HepG2 (cell line): Measurements from ENCODE around the gene SLC17A3. TPM values are rescaled to one million over a fixed set of nuclear protein-coding genes. Genes with fewer than 3 reads are reported as not detected.

Experiments
- CHD4 ChIP-seq: fragments of 200-600 bp; sonication (generic); IDR thresholded peaks from 2 replicates; pipeline ENCODE4 v1.7.0; 2017; ENCODE audit warnings: mild to moderate bottlenecking, low read length, borderline replicate concordance
- EHMT2 ChIP-seq: fragments of 200-600 bp; sonication (generic); IDR thresholded peaks from 2 replicates; pipeline ENCODE4 v1.7.0; 2017; ENCODE audit warnings: antibody characterized with exemption, low read depth, low read length, borderline replicate concordance
- ELF4 ChIP-seq: sonication (generic); formaldehyde crosslinking; IDR thresholded peaks from 2 replicates; pipeline ENCODE4 v1.5.0; 2020; ENCODE audit warnings: missing genetic modification reagents, mild to moderate bottlenecking, moderate library complexity, borderline replicate concordance
- HDAC6 ChIP-seq: fragments of 200-600 bp; sonication (generic); IDR thresholded peaks from 2 replicates; pipeline ENCODE4 v1.7.0; 2017; ENCODE audit warnings: mild to moderate bottlenecking, antibody characterized with exemption, low read length, low read depth
- MIXL1 ChIP-seq: IDR thresholded peaks from 2 replicates; pipeline ENCODE4 v1.6.1; 2016
- MYC ChIP-seq: sonication (generic); formaldehyde crosslinking; IDR thresholded peaks from 2 replicates; pipeline ENCODE4 v1.9.0; 2021; ENCODE audit warnings: missing genetic modification reagents, borderline replicate concordance
- POLR2AphosphoS5 ChIP-seq: IDR thresholded peaks from 2 replicates; pipeline ENCODE4 v1.6.1; 2012; ENCODE audit warnings: low read depth, low read length
- REPIN1 ChIP-seq: sonication (generic); formaldehyde crosslinking; IDR thresholded peaks from 2 replicates; pipeline ENCODE4 v1.8.0; 2022; ENCODE audit warnings: missing genetic modification reagents, low read depth, mild to moderate bottlenecking, borderline replicate concordance
- SIN3B ChIP-seq: fragments of 150-350 bp; IDR thresholded peaks from 2 replicates; pipeline ENCODE4 v1.6.1; 2014; ENCODE audit warnings: low read length
- SIX4 ChIP-seq: sonication (generic); formaldehyde crosslinking; IDR thresholded peaks from 2 replicates; pipeline ENCODE4 v1.4.0; 2020; ENCODE audit warnings: missing genetic modification reagents
- SOX6 ChIP-seq, 2 experiments: fragments of 450-650 bp in 1 of 2; sonication (generic) in 1 of 2; formaldehyde crosslinking in 1 of 2; IDR thresholded peaks; 2 replicates each; pipeline versions ENCODE4 v1.4.0 to v1.6.1; 2017 to 2020; ENCODE audit warnings: antibody characterized with exemption in 1 of 2, mild to moderate bottlenecking in 1 of 2, missing genetic modification reagents in 1 of 2
- ZNF605 ChIP-seq: sonication (generic); formaldehyde crosslinking; IDR thresholded peaks from 2 replicates; pipeline ENCODE4 v1.8.0; 2022; ENCODE audit warnings: mild to moderate bottlenecking, missing genetic modification reagents
- ZNF83 ChIP-seq: sonication (generic); formaldehyde crosslinking; IDR thresholded peaks from 2 replicates; pipeline ENCODE4 v1.4.0; 2020; ENCODE audit warnings: missing genetic modification reagents, mild to moderate bottlenecking, borderline replicate concordance
- polyA plus RNA-seq, 8 experiments: library from polyadenylated mRNA; depleted of rRNA in 3 of 8; stranded (reverse) in 7 of 8; unstranded in 1 of 8; fragments of >200 nt; fragmentation: Illumina TruSeq in 4 of 8; extraction: Trizol in 4 of 8; gene quantifications; 2 replicates each; pipeline versions ENCODE4 v1.2.1 to v1.2.3, GENCODE V29; 2011 to 2016; ENCODE audit warnings: low read depth in 4 of 8, missing spikeins in 1 of 8, mixed read lengths in 1 of 8; ENCODE audit not compliant: insufficient read depth in 1 of 8
- total RNA-seq, 5 experiments: library from RNA; depleted of rRNA; stranded (reverse); fragments of >200 nt; fragmentation: Illumina TruSeq; extraction: Trizol; gene quantifications; 2 replicates each; pipeline ENCODE4 v1.2.3, GENCODE V29; 2016; ENCODE audit warnings: low read depth in 1 of 5
- TF ChIP-seq, protein P1 (sequence below): sonication (generic); formaldehyde crosslinking; IDR thresholded peaks from 2 replicates; pipeline ENCODE4 v1.5.0; 2020; ENCODE audit warnings: missing genetic modification reagents
- TF ChIP-seq, protein P2 (sequence below): sonication (generic); formaldehyde crosslinking; IDR thresholded peaks from 2 replicates; pipeline ENCODE4 v1.4.0; 2020; ENCODE audit warnings: mild to moderate bottlenecking, missing genetic modification reagents
- TF ChIP-seq, protein P3 (sequence below): sonication (generic); formaldehyde crosslinking; IDR thresholded peaks from 2 replicates; pipeline ENCODE4 v1.5.0; 2020; ENCODE audit warnings: mild to moderate bottlenecking, missing genetic modification reagents
- TF ChIP-seq, protein P4 (sequence below): IDR thresholded peaks from 2 replicates; pipeline ENCODE4 v1.6.1; 2018; ENCODE audit warnings: missing genetic modification reagents, mild to moderate bottlenecking, missing compliant biosample characterization
- TF ChIP-seq, protein P5 (sequence below): sonication (generic); formaldehyde crosslinking; IDR thresholded peaks from 2 replicates; pipeline ENCODE4 v1.5.0; 2020; ENCODE audit warnings: missing genetic modification reagents

The SLC17A3 gene
- total and polyA plus RNA-seq, 2 of the 13 experiments (the other 11 are each of a cell fraction or from before 2014, with no cell fraction given) = 0.09 to 0.11 TPM

DNA sequence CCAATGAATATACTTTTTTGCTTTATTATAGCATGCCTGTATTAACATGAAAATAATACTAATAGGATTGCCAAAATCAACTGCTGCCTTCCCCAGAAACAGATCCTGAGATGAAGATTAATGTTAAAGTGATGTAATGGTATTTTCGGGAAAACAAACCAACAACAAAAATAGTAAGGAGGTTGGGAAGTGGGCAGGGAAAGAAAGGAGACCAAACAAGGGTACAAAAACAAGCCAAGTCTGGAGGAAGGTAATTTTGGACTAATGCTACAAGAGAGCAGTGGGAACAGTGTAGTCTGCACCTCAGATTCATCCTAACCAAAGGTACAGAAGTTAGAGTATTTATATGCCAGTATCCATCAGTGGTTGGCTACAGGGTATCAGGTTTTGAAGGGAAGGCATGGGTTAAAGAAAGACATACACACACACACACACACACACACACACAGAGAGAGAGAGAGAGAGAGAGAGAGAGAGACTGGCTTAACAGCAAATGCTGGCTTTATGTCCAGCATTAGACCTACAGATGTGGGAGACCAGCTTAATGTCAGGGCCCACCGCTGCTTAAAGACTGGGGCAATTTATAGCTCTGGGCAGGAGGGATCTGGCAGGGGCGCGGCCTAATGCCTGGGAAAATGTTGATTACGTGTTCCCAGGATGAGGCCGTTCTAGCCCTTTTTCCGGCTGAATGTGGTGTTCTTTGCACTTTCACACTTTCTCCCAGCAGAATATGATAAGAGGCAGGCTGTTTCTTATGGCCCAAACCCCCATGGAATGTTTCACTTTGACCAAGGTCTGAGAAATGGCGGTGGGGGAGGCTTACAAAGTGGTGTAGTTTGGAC, 38.4 kb downstream of the SLC17A3 start (continued):
- TF ChIP-seq, protein P1, sequence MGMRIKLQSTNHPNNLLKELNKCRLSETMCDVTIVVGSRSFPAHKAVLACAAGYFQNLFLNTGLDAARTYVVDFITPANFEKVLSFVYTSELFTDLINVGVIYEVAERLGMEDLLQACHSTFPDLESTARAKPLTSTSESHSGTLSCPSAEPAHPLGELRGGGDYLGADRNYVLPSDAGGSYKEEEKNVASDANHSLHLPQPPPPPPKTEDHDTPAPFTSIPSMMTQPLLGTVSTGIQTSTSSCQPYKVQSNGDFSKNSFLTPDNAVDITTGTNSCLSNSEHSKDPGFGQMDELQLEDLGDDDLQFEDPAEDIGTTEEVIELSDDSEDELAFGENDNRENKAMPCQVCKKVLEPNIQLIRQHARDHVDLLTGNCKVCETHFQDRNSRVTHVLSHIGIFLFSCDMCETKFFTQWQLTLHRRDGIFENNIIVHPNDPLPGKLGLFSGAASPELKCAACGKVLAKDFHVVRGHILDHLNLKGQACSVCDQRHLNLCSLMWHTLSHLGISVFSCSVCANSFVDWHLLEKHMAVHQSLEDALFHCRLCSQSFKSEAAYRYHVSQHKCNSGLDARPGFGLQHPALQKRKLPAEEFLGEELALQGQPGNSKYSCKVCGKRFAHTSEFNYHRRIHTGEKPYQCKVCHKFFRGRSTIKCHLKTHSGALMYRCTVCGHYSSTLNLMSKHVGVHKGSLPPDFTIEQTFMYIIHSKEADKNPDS = no peak
- TF ChIP-seq ELF4 (CRISPR knock-in tag) (no peak; the same call in 1 of the 2 replicates), ZNF83 (CRISPR knock-in tag) (0 out of 2 replicates have a peak, but pooled peaks have one; percentile 39), HDAC6 (no peak), REPIN1 (CRISPR knock-in tag) (peak; percentile 21; the same call in 1 of the 2 replicates), MYC (CRISPR knock-in tag) (no peak), SIX4 (CRISPR knock-in tag) (no peak), CHD4 (no peak), EHMT2 (no peak), SOX6 (IDR thresholded peaks at IDR 0.05) (no peak), SOX6 (CRISPR knock-in tag; IDR thresholded peaks at IDR 0.05) (peak; percentile 57), MIXL1 (CRISPR knock-in tag) (peak; percentile 19; the same call in 1 of the 2 replicates), SIN3B (no peak), POLR2AphosphoS5 (peak; percentile 67), ZNF605 (no peak)
- TF ChIP-seq, protein P2, sequence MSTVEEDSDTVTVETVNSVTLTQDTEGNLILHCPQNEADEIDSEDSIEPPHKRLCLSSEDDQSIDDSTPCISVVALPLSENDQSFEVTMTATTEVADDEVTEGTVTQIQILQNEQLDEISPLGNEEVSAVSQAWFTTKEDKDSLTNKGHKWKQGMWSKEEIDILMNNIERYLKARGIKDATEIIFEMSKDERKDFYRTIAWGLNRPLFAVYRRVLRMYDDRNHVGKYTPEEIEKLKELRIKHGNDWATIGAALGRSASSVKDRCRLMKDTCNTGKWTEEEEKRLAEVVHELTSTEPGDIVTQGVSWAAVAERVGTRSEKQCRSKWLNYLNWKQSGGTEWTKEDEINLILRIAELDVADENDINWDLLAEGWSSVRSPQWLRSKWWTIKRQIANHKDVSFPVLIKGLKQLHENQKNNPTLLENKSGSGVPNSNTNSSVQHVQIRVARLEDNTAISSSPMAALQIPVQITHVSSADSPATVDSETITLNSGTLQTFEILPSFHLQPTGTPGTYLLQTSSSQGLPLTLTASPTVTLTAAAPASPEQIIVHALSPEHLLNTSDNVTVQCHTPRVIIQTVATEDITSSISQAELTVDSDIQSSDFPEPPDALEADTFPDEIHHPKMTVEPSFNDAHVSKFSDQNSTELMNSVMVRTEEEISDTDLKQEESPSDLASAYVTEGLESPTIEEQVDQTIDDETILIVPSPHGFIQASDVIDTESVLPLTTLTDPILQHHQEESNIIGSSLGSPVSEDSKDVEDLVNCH (CRISPR knock-in tag) = no peak
- TF ChIP-seq, protein P3, sequence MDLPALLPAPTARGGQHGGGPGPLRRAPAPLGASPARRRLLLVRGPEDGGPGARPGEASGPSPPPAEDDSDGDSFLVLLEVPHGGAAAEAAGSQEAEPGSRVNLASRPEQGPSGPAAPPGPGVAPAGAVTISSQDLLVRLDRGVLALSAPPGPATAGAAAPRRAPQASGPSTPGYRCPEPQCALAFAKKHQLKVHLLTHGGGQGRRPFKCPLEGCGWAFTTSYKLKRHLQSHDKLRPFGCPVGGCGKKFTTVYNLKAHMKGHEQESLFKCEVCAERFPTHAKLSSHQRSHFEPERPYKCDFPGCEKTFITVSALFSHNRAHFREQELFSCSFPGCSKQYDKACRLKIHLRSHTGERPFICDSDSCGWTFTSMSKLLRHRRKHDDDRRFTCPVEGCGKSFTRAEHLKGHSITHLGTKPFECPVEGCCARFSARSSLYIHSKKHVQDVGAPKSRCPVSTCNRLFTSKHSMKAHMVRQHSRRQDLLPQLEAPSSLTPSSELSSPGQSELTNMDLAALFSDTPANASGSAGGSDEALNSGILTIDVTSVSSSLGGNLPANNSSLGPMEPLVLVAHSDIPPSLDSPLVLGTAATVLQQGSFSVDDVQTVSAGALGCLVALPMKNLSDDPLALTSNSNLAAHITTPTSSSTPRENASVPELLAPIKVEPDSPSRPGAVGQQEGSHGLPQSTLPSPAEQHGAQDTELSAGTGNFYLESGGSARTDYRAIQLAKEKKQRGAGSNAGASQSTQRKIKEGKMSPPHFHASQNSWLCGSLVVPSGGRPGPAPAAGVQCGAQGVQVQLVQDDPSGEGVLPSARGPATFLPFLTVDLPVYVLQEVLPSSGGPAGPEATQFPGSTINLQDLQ (CRISPR knock-in tag) = no peak
- TF ChIP-seq, protein P4, sequence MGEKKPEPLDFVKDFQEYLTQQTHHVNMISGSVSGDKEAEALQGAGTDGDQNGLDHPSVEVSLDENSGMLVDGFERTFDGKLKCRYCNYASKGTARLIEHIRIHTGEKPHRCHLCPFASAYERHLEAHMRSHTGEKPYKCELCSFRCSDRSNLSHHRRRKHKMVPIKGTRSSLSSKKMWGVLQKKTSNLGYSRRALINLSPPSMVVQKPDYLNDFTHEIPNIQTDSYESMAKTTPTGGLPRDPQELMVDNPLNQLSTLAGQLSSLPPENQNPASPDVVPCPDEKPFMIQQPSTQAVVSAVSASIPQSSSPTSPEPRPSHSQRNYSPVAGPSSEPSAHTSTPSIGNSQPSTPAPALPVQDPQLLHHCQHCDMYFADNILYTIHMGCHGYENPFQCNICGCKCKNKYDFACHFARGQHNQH (CRISPR knock-in tag) = no peak; the same call in 1 of the 2 replicates
- TF ChIP-seq, protein P5, sequence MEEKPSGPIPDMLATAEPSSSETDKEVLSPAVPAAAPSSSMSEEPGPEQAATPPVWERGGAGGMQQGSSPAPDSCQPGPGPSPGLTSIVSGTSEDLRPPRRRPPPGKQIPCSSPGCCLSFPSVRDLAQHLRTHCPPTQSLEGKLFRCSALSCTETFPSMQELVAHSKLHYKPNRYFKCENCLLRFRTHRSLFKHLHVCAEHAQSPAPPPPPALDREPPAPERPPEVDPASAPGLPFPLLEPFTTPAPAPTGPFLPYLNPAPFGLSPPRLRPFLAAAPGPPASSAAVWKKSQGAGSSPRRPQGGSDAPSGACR (CRISPR knock-in tag) = no peak
